SIG-M5 (cell line): ENCODE results near the gene CHST3.
"Not testable (repeated sequence)": the region's sequence is repeated elsewhere in the genome, so short reads cannot be mapped to it uniquely, and the experiment has no call there.

Source experiments
- DNase-seq: peaks from one replicate; lab custom pipeline; 2025; lab: John Stamatoyannopoulos, UW

Gene CHST3

GRCh38 chr10:71948496-71949067, 15.6 kb upstream of the CHST3 start:
- DNase-seq, result no peak

- DNase-seq, result no peak
Measured at GRCh38 chr10:71950683-71951082, 13.5 kb upstream of the CHST3 start.

GRCh38 chr10:71952745-71953144, 11.4 kb upstream of the CHST3 start:
- no peak for DNase-seq

GRCh38 chr10:71957546-71958275, 6.5 kb upstream of the CHST3 start:
- DNase-seq, result no peak

GRCh38 chr10:71959526-71959925, 4.7 kb upstream of the CHST3 start:
- no peak for DNase-seq

- DNase-seq, result no peak
Measured at GRCh38 chr10:71961831-71962230, 2.4 kb upstream of the CHST3 start.

- no peak for DNase-seq
Measured at GRCh38 chr10:71962901-71963300, 1.3 kb upstream of the CHST3 start.

- no peak for DNase-seq
Measured at GRCh38 chr10:71963351-71964097, 671 bp upstream of the CHST3 start.

- no peak for DNase-seq
Measured at GRCh38 chr10:71964743-71965515, 734 bp downstream of the CHST3 start.

- no peak for DNase-seq
Measured at GRCh38 chr10:71965623-71966022, 1.4 kb downstream of the CHST3 start.

- DNase-seq, result no peak
Measured at GRCh38 chr10:71966046-71967004, 2.1 kb downstream of the CHST3 start.

- not testable (repeated sequence) for DNase-seq
Measured at GRCh38 chr10:71967958-71968357, 3.8 kb downstream of the CHST3 start.

GRCh38 chr10:71968553-71969474, 4.6 kb downstream of the CHST3 start:
- no peak for DNase-seq

- DNase-seq, result no peak
Measured at GRCh38 chr10:71969929-71970328, 5.7 kb downstream of the CHST3 start.

- no peak for DNase-seq
Measured at GRCh38 chr10:71970331-71970730, 6.1 kb downstream of the CHST3 start.

GRCh38 chr10:71970869-71971268, 6.7 kb downstream of the CHST3 start:
- no peak for DNase-seq

GRCh38 chr10:71971311-71971731, 7.1 kb downstream of the CHST3 start:
- no peak for DNase-seq

GRCh38 chr10:71971769-71972555, 7.8 kb downstream of the CHST3 start:
- DNase-seq, result no peak
